ENCODE measurements around the gene PDCD6IP. TPM values are rescaled to one million over a fixed set of nuclear protein-coding genes. Genes with fewer than 3 reads are reported as not detected.

The PDCD6IP gene
- total RNA-seq, 1 donor from 2014 or later: 217 TPM

DNA sequence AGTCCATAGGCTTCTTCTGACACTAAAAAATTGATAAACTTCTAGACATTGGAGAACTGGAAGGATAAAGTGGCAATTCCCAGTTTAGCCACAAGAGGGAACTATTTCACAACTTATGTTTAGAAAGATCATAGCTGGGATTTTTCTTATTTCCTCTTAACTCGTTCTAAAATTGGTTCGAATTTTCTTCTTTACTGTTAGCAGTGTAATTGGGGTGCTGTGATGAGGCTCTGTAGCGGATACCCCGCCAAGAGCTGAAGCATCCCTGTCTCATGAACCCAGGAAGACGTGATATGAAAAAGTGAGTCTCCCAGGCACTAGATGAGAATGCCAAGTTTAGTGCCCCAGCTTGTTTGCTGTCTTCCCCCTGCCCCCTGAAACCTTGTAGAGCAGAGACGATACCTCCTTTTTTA, 85.1 kb downstream of the PDCD6IP start:
- no peak for DNase-seq (ENCODE audit: extremely low spot score, unreplicated experiment)
- H3K4me3 Mint-ChIP-seq (ENCODE audit: unreplicated experiment): peak overlapping the region; percentile 66
- H3K9me3 Mint-ChIP-seq (ENCODE audit: unreplicated experiment): no peaks in the 10 kb centered on the region
- H3K27me3 Mint-ChIP-seq (ENCODE audit: unreplicated experiment): no peaks in the 10 kb centered on the region
- TF ChIP-seq, protein P1, sequence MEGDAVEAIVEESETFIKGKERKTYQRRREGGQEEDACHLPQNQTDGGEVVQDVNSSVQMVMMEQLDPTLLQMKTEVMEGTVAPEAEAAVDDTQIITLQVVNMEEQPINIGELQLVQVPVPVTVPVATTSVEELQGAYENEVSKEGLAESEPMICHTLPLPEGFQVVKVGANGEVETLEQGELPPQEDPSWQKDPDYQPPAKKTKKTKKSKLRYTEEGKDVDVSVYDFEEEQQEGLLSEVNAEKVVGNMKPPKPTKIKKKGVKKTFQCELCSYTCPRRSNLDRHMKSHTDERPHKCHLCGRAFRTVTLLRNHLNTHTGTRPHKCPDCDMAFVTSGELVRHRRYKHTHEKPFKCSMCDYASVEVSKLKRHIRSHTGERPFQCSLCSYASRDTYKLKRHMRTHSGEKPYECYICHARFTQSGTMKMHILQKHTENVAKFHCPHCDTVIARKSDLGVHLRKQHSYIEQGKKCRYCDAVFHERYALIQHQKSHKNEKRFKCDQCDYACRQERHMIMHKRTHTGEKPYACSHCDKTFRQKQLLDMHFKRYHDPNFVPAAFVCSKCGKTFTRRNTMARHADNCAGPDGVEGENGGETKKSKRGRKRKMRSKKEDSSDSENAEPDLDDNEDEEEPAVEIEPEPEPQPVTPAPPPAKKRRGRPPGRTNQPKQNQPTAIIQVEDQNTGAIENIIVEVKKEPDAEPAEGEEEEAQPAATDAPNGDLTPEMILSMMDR (IDR thresholded peaks at IDR 0.05): peak; percentile 83
- H3K36me3 Mint-ChIP-seq (ENCODE audit: unreplicated experiment): no peaks in the 10 kb centered on the region
- H3K27ac Mint-ChIP-seq (ENCODE audit: unreplicated experiment): peak overlapping the region; percentile 61
- peaks cover 22% of the 10 kb centered on the region for H3K4me1 Mint-ChIP-seq (ENCODE audit: unreplicated experiment)

DNA sequence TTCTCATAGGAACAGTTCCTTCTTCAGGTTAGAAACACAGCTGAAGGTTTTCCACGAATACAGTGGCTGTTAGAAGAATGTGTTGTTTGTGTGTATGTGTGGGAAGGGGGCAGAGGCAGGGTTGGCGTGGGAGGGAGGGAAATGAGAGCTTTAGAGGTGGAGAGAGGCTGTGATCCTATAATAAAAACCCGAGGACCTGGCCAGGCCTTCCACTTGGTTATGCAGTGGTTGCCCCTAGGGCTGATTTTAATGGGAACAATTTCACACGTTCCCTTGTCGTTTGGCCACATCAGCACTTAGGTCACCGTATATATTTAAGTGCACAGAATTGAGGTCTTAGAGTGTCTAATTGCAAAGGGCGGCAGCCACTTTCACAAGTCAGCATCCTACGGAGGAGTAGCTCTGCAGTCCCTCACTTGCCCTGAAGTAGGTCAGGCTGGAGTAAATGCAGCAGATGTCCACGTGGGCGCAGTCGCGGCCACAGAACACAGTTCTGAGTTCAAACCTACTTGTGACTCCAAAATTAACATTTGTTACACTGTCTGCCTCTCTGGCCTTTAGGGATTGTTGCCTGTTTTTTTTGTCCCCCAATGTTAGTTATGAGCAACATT, 85.6 kb downstream of the PDCD6IP start:
- no peaks in the 10 kb centered on the region for H3K9me3 Mint-ChIP-seq (ENCODE audit: unreplicated experiment)
- H3K4me1 Mint-ChIP-seq (ENCODE audit: unreplicated experiment): peaks cover 22% of the 10 kb centered on the region
- no peak overlapping the region for H3K4me3 Mint-ChIP-seq (ENCODE audit: unreplicated experiment)
- H3K27ac Mint-ChIP-seq (ENCODE audit: unreplicated experiment): peak overlapping the region; percentile 61
- H3K36me3 Mint-ChIP-seq (ENCODE audit: unreplicated experiment): no peaks in the 10 kb centered on the region
- TF ChIP-seq, protein P1 (IDR thresholded peaks at IDR 0.05): peak; percentile 12
- DNase-seq (ENCODE audit: extremely low spot score, unreplicated experiment): no peak
- no peaks in the 10 kb centered on the region for H3K27me3 Mint-ChIP-seq (ENCODE audit: unreplicated experiment)

DNA sequence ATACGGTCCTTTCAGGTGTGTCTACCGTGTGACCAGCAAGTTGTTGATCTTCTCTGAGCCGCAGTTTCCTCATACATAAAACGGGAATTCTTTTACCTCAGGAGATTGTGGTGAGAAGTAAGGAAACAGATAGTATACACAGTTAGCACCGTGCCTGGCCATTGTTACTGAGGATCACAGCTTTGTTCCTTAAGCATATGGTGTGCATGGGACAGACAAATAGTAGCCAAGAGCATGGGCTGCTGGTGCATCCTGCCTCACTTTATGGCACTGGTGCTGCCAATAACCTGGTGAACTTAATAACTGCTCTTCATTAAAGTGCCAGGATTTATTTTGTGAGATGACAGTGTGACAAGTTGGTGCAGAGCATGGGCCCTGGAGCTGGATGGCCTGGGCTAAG, 86.3 kb downstream of the PDCD6IP start:
- Mint-ChIP-seq H3K27me3 (ENCODE audit: unreplicated experiment) (no peaks in the 10 kb centered on the region), H3K4me1 (ENCODE audit: unreplicated experiment) (peaks cover 22% of the 10 kb centered on the region), H3K36me3 (ENCODE audit: unreplicated experiment) (no peaks in the 10 kb centered on the region), H3K4me3 (ENCODE audit: unreplicated experiment) (no peak overlapping the region), H3K9me3 (ENCODE audit: unreplicated experiment) (no peaks in the 10 kb centered on the region), H3K27ac (ENCODE audit: unreplicated experiment) (no peak overlapping the region)
- no peak for DNase-seq (ENCODE audit: extremely low spot score, unreplicated experiment)
- TF ChIP-seq, protein P1 (IDR thresholded peaks at IDR 0.05): no peak

DNA sequence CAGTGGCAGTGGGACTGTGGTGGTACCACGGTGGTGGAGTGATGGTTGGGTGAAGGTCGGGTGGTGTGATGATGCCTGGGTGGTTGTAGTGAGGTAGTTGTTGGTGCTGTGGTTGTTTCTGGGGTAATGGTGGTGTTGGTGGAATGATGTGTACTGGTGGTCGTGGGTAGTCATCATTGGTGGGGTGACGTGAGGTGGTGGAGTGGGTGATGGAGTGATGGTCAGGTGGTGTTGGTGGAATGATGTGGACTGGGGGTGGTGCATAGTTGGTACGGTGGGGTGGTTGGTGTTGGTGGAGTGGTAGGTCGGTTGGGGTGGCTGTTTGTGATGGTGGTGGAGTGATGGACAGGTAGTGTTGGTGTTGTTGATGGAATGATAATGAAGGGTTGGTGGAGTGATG, 87.1 kb downstream of the PDCD6IP start:
- H3K4me1 Mint-ChIP-seq (ENCODE audit: unreplicated experiment): peaks cover 22% of the 10 kb centered on the region
- H3K27me3 Mint-ChIP-seq (ENCODE audit: unreplicated experiment): no peaks in the 10 kb centered on the region
- H3K9me3 Mint-ChIP-seq (ENCODE audit: unreplicated experiment): no peaks in the 10 kb centered on the region
- no peak for DNase-seq (ENCODE audit: extremely low spot score, unreplicated experiment)
- TF ChIP-seq, protein P1 (IDR thresholded peaks at IDR 0.05): no peak
- H3K4me3 Mint-ChIP-seq (ENCODE audit: unreplicated experiment): no peak overlapping the region
- H3K36me3 Mint-ChIP-seq (ENCODE audit: unreplicated experiment): no peaks in the 10 kb centered on the region
- H3K27ac Mint-ChIP-seq (ENCODE audit: unreplicated experiment): no peak overlapping the region

DNA sequence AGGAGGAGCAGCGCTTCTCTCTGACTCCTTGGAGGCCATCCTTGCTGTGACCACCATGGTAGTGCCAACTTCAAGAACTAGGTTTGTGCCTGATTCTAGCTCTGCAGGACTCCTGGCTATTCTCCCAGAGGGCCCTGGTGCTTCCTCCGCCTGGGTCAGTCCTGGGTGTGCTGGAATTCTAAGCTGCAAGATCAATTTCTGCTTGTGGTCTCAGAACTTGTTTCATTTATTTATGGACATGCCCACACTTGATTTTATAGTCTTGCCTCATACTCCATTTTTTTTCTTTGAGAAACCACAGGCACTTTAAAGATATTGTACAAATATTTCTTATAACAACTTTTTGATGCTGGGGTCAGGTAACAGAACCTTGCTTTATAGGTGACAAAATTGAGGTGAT, 87.6 kb downstream of the PDCD6IP start:
- Mint-ChIP-seq H3K4me3 (ENCODE audit: unreplicated experiment) (no peak overlapping the region), H3K4me1 (ENCODE audit: unreplicated experiment) (peaks cover 22% of the 10 kb centered on the region), H3K36me3 (ENCODE audit: unreplicated experiment) (no peaks in the 10 kb centered on the region), H3K9me3 (ENCODE audit: unreplicated experiment) (no peaks in the 10 kb centered on the region), H3K27me3 (ENCODE audit: unreplicated experiment) (no peaks in the 10 kb centered on the region), H3K27ac (ENCODE audit: unreplicated experiment) (no peak overlapping the region)
- no peak for DNase-seq (ENCODE audit: extremely low spot score, unreplicated experiment)
- TF ChIP-seq, protein P1 (IDR thresholded peaks at IDR 0.05): no peak
